Cardiac fibroblast (primary cell): ENCODE data around the gene NAV1.
"Not testable (repeated sequence)": the region's sequence is repeated elsewhere in the genome, so short reads cannot be mapped to it uniquely, and the experiment has no call there.

ENCODE experiments used
- DNase-seq, 2 donors: peaks; one replicate each; pipeline versions ENCODE4 v3.0.0 to v3.0.0-alpha.2; 2010; ENCODE audit warnings: low read depth in 2 of 2
- H3K4me3 ChIP-seq, 2 donors: replicated peaks in 1 of 2; 1 replicate in 1 of 2; 2 replicates in 1 of 2; pipeline ENCODE4 v1.5.1; 2011; ENCODE audit warnings: low read depth in 2 of 2, low read length in 2 of 2, mild to moderate bottlenecking in 2 of 2, moderate library complexity in 1 of 2
- TF ChIP-seq, protein P1 (sequence below): IDR thresholded peaks from one replicate; pipeline ENCODE4 v1.5.1; 2011; ENCODE audit warnings: low read depth, mild to moderate bottlenecking, low read length, inconsistent platforms

Gene NAV1

DNA sequence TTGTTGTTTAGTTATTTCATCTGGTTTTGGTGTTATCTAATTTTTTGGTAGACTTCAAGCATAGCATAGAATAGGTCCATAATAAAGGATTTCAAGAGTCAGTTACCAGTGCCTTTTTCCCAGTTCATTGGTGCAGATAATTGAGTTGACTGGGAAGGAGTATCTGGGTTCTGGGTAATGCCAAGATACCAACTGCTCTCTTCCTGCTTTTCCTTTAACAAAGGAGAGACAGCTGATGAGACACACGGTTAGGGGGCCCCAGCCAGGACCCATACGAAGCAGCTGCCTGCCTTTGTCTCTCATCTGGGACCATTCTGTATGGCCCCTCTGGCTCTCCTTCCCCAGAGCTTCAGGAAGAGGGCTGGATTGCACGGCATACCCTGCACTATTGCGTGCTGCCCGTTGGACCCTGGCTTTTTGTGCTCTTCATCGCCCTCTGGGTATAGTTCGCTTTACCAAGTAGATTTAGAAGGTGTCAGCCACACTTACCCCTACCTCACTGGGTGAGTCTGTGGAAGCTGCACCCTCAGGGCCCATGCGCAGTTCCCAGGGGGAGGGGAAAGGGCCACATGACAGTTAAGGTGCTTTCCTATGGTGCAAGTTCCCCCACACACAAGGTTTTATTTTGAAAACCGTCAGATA, 7.0 kb downstream of the NAV1 start:
- H3K4me3 ChIP-seq = no peak overlapping the region
- TF ChIP-seq, protein P1, sequence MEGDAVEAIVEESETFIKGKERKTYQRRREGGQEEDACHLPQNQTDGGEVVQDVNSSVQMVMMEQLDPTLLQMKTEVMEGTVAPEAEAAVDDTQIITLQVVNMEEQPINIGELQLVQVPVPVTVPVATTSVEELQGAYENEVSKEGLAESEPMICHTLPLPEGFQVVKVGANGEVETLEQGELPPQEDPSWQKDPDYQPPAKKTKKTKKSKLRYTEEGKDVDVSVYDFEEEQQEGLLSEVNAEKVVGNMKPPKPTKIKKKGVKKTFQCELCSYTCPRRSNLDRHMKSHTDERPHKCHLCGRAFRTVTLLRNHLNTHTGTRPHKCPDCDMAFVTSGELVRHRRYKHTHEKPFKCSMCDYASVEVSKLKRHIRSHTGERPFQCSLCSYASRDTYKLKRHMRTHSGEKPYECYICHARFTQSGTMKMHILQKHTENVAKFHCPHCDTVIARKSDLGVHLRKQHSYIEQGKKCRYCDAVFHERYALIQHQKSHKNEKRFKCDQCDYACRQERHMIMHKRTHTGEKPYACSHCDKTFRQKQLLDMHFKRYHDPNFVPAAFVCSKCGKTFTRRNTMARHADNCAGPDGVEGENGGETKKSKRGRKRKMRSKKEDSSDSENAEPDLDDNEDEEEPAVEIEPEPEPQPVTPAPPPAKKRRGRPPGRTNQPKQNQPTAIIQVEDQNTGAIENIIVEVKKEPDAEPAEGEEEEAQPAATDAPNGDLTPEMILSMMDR = no peak
- DNase-seq = no peak

DNA sequence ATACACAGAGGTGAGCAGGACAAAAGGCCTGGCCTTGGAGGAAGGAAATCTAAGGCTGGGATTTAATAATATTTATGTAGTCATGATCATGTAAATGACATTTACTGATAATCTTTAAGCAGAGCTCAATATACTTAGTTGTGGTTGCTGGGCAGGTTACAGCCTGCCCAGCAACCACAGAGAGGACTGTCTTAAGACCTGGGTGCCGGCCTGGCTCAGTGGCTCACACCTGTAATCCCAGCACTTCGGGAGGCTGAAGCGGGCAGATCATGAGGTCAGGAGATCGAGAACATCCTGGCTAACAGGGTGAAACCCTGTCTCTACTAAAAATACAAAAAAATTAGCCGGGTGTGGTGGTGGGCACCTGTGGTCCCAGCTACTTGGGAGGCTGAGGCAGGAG, 10.6 kb downstream of the NAV1 start:
- DNase-seq, H3K4me3 ChIP-seq: not testable (repeated sequence)

DNA sequence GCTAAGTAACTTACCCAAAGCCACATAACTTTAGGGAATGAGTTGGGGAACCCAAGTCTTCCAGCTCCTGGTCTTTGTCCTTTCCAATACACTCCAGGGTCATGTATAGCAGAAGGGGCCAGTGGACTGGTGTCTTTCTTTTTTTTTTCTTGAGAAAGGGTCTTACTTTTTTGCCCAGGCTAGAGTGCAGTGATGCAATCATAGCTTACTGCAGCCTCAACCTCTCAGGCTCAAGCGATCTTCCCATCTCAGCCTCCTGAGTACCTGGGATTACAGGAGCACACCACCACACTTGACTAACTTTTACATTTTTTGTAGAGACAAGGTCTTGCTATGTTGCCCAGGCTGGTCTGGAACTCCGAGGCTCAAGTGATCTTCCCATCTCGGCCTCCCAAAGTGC, 12.2 kb downstream of the NAV1 start:
- TF ChIP-seq, protein P1 = no peak
- DNase-seq = no peak
- H3K4me3 ChIP-seq = no peak overlapping the region

DNA sequence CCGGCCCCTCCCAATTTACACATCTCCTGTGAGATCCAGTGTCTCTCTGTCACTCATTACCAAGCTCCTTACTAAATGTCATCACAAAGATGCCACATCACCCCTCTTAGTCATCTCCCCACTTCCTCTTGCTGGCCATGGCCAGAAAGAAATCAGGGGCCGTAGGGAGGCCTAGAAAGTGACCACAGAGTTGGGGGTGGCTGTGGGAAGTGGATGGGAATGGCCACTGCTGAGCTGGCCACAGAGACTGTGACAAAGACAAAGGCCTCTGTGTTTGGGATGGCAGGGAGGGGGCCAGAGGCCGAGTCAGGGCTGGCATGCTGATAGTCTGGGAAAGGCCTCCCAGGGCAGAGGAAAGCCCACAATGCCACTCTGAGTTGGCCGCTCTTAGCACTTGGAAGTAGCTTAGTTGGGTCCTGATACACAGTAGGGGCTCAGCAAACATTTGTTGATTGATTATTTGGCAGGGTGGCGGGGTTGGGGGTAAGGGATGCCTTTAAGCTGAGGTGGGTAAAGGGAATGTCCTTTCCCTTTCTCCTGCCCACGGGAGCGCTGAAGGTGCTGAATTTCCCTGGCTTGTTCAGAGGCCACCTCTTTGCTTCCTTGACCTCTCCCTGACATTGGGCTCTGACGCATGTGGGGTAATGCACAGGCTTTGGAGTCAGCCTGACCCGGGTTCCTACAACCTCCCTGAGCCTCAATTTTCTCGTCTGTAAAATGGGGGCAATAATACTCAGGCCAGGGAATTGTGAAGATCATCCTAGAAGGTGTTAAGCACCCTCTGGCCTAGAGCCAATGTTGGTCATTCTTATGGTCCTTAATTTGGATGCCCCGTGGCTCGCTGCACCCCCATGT, 13.2 kb downstream of the NAV1 start:
- DNase-seq = peak in 1 of 2 donors; percentile 81
- TF ChIP-seq, protein P1 = no peak
- no peak overlapping the region for H3K4me3 ChIP-seq

DNA sequence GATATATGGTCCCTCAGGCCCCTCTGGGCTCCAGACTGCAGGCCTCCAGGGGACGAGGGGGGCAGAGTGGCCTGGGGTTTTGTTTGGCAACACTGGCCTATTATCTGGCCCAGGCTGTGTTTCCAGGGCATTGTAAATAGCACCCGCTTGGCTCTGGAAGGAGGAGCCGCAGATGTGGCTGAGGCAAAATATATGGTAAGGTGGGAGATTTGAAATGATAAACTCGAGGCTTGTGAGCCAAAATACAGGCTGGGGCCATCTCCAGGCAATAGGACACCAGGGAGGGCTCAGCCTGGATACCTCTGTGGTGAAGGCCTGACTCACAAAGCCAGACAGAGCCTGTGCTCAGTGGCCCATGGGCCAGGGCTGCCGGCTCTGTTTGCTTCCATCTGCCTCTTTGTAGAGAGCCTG, 14.0 kb downstream of the NAV1 start:
- DNase-seq = peak in 1 of 2 donors; percentile 47
- H3K4me3 ChIP-seq = no peak overlapping the region
- TF ChIP-seq, protein P1 = no peak

DNA sequence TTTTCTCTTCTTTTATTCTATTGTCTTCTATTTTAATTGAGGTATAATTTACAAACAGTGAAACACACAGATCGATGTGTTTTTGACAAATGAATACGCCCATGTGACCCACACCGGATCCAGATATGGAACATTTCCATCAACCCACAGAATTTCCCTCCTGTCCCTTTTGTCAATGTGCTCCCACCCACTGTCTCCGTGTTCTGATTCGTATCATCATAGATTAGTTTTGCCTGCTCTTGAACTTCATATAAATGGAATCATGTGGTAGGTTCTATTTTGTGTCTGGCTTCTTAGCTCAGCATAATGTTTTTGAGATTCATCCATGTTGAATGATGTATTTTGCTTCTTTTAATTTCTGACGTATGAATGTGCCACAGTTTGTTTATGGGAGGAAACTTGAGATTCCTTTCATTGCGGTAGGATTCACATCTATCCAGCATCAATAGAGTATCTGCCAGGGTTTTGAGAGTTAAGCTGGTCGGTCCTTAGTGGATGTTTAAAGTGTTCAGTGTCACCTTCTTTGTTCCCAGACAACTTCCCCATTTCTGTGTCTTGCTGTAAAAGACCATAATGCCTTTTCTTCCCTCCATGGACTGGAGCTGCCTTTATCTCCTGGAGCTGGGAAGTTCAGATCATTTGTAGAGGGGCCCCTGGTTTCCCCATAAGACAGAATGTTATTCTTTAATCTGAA, 14.7 kb downstream of the NAV1 start:
- TF ChIP-seq, protein P1 = no peak
- DNase-seq = no peak
- no peak overlapping the region for H3K4me3 ChIP-seq

DNA sequence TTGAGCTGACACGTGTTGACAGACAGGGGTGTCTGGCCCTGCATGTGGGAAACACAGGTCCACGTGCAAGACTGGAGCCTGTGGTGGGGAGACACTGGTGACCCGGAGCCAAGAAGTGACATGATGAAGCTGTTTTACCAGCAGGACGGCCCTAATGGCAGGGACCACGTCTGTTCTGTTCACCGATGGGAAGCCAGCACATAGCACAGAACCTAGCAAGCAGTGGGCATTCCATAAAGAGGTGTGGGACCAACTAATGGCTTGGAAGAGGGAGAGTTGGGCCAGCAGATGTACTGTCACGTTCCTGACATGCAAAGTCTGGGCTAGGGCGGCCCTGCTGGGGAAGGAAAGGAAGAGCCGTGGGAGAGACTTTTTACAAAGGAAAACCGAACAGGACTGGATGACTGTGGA, 15.3 kb downstream of the NAV1 start:
- no peak overlapping the region for H3K4me3 ChIP-seq
- TF ChIP-seq, protein P1 = no peak
- DNase-seq = no peak
